Esophagus squamous epithelium (tissue), 5 donors: ENCODE measurements around the gene ANKRD40. TPM values are rescaled to one million over a fixed set of nuclear protein-coding genes. Genes with fewer than 3 reads are reported as not detected.
A peak's percentile ranks its signal among the peaks of the same experiment; 100 is the strongest.

Experiments
- DNase-seq: peaks from one replicate; lab custom pipeline; 2025; lab: John Stamatoyannopoulos, UW
- H3K27ac ChIP-seq, 4 donors: fragments of 200-600 bp; sonication (generic); one replicate each; pipeline ENCODE4 v1.5.1; 2016 to 2019; ENCODE audit warnings: mild to moderate bottlenecking in 1 of 4
- H3K27me3 ChIP-seq, 4 donors: fragments of 200-600 bp; sonication (generic); 1 replicate in 3 of 4; 2 replicates in 1 of 4; pipeline versions ENCODE4 v1.5.1 to v1.6.0; 2017 to 2021; ENCODE audit warnings: antibody characterized with exemption in 1 of 4
- H3K36me3 ChIP-seq, 3 donors: fragments of 200-600 bp; sonication (generic); one replicate each; pipeline ENCODE4 v1.5.1; 2016 to 2019
- H3K4me1 ChIP-seq, 3 donors: fragments of 200-600 bp; sonication (generic); one replicate each; pipeline ENCODE4 v1.5.1; 2017 to 2019
- H3K4me3 ChIP-seq, 4 donors: fragments of 200-600 bp; sonication (generic); 1 replicate in 3 of 4; 2 replicates in 1 of 4; pipeline ENCODE4 v1.5.1; 2016 to 2019; ENCODE audit warnings: mild to moderate bottlenecking in 2 of 4, moderate library complexity in 1 of 4
- H3K9me3 ChIP-seq, 3 donors: fragments of 200-600 bp; sonication (generic); one replicate each; pipeline ENCODE4 v1.5.1; 2016 to 2019
- CTCF ChIP-seq, 6 experiments: fragments of 450-650 bp in 4 of 6; fragments of 200-600 bp in 2 of 6; sonication (generic) in 2 of 6; IDR thresholded peaks; one replicate each; pipeline ENCODE4 v1.5.1; 2016 to 2019; ENCODE audit warnings: antibody characterized with exemption in 6 of 6, mild to moderate bottlenecking in 4 of 6, moderate library complexity in 4 of 6
- POLR2A ChIP-seq, 4 donors: fragments of 450-650 bp; IDR thresholded peaks; one replicate each; pipeline ENCODE4 v1.6.1; 2017; ENCODE audit warnings: antibody characterized with exemption in 4 of 4, mild to moderate bottlenecking in 4 of 4, moderate library complexity in 3 of 4
- WGBS, 2 donors: methylation state at CpG; one replicate each; pipeline ENCODE4 v1.1.5; 2018; 5-methylcytosine and 5-hydroxymethylcytosine counted together
- intact Hi-C: fragments of 100-400 bp; cut with DNase I; formaldehyde crosslinking; loops from one replicate; pipeline ENCODE4 v1.15.0; 2022
- total RNA-seq, 4 donors: library from RNA; depleted of rRNA; stranded (reverse); fragments of >200 nt; gene quantifications; one replicate each; pipeline ENCODE4 v1.1.0, GENCODE V29; 2016
- donor health status: DM: yes; HTN: yes; CAD: no.

ANKRD40 gene
- total RNA-seq, 4 donors from 2014 or later: 10.7 to 34.9 (median 17.9) TPM

DNA sequence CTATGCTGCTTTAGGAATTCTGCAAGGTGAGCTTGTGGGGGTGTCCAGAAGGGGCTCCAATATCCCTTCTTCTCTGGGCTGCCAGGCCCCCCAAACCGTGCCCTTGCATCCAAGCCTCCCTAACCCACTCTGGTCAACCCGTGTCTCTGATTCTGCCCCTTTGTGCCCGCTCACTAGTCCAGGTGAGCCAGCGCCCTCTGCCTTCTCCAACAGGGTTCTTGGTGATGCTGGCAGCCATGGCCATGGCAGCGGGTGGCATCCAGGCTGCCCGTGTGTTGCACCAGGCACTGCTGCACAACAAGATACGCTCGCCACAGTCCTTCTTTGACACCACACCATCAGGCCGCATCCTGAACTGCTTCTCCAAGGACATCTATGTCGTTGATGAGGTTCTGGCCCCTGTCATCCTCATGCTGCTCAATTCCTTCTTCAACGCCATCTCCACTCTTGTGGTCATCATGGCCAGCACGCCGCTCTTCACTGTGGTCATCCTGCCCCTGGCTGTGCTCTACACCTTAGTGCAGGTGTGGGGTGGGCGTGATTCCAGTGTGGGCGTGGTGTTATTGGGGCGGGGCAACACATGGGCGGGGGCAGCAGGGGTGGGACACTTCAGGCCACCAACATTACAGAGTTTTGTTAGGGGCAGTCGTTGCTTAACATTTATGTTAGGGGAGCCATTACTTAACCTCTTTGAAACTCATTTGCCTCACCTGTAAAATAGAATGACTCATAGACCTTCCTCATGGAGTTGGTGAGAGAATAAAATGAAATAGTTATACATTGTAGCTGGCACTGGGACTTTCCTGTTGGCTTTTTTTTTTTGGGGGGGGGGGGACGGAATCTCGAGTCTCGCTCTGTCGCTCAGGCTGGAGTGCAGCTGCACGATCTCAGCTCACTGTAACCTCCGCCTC is 31.4 kb downstream of the ANKRD40 start:
- intact Hi-C loops: no loop called here
- Histone ChIP-seq H3K27me3 (no peaks in the 10 kb centered on the region), H3K4me1 (peaks cover 6 to 41% (median 13%) of the 10 kb centered on the region in 3 donors), H3K36me3 (no peaks in the 10 kb centered on the region), H3K9me3 (no peaks in the 10 kb centered on the region), H3K27ac (no peak overlapping the region), H3K4me3 (no peak overlapping the region)
- TF ChIP-seq POLR2A (IDR thresholded peaks at IDR 0.05): no peak
- TF ChIP-seq CTCF (IDR thresholded peaks at IDR 0.05): no peak
- WGBS, 2 donors: 85 to 88% methylated on average over 16 to 20 of the region's 24 CpGs
- DNase-seq: no peak

- DNase-seq: no peak
- H3K27me3 ChIP-seq: no peaks in the 10 kb centered on the region
- H3K27ac ChIP-seq: no peak overlapping the region
- intact Hi-C loops: no loop called here
- peaks cover 6 to 41% (median 13%) of the 10 kb centered on the region in 3 donors for H3K4me1 ChIP-seq
- H3K36me3 ChIP-seq: no peaks in the 10 kb centered on the region
- 81% methylated on average over 4 of the region's 7 CpGs; no CpG with 5 or more reads in 1 of the 2 donors for WGBS, 2 donors
- H3K9me3 ChIP-seq: no peaks in the 10 kb centered on the region
- no peak for TF ChIP-seq POLR2A (IDR thresholded peaks at IDR 0.05)
- TF ChIP-seq CTCF (IDR thresholded peaks at IDR 0.05): no peak
- no peak overlapping the region for H3K4me3 ChIP-seq
These were observed 32.1 kb downstream of the ANKRD40 start for GRCh38 chr17:50675627-50676026.

- H3K27ac ChIP-seq: no peak overlapping the region
- WGBS, 2 donors: 78 to 86% methylated on average over 1 to 2 of the region's 3 CpGs
- no peak for TF ChIP-seq POLR2A (IDR thresholded peaks at IDR 0.05)
- TF ChIP-seq CTCF (IDR thresholded peaks at IDR 0.05): no peak
- DNase-seq: no peak
- intact Hi-C loops: no loop called here
- no peaks in the 10 kb centered on the region for H3K36me3 ChIP-seq
- no peak overlapping the region for H3K4me3 ChIP-seq
- H3K9me3 ChIP-seq: no peaks in the 10 kb centered on the region
- H3K27me3 ChIP-seq: no peaks in the 10 kb centered on the region
- peaks cover 6 to 41% (median 13%) of the 10 kb centered on the region in 3 donors for H3K4me1 ChIP-seq
These were observed 32.5 kb downstream of the ANKRD40 start for GRCh38 chr17:50675190-50675589.

DNA sequence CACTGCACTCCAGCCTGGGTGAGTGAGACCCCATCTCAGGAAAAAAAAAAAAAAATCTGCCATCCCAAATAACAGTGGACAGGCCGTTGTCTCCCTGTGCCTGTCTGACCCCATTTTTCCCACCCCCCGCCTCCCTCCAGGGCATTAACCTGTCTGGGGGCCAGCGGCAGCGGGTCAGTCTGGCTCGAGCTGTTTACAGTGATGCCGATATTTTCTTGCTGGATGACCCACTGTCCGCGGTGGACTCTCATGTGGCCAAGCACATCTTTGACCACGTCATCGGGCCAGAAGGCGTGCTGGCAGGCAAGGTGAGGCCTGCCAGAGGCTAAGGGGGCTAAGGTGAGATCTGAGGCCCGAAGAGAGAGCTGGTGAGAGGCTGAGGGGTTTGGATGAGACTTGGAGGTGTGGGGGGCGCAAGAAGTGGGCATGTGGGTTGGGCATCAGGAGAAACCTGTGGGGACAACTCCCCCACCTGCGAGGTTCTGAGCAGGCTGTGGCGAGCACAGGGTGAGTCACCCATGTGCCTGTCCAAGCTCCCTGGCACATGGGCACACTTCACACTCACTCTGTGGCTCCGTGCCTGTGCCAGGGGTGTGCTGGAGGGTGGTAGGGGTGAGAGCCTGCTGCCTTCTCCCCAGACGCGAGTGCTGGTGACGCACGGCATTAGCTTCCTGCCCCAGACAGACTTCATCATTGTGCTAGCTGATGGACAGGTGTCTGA is 34.7 kb downstream of the ANKRD40 start:
- Histone ChIP-seq H3K4me3 (no peak overlapping the region), H3K4me1 (peaks cover 6 to 49% (median 20%) of the 10 kb centered on the region in 3 donors), H3K27ac (peak overlapping the region; percentile 45 to 91 (median 81)), H3K9me3 (no peaks in the 10 kb centered on the region), H3K27me3 (no peaks in the 10 kb centered on the region), H3K36me3 (no peaks in the 10 kb centered on the region)
- no peak for DNase-seq
- no peak for TF ChIP-seq POLR2A (IDR thresholded peaks at IDR 0.05)
- no peak for TF ChIP-seq CTCF (IDR thresholded peaks at IDR 0.05)
- WGBS, 2 donors: 51 to 64% methylated on average over 6 to 17 of the region's 20 CpGs
- intact Hi-C loops: no loop called here

DNA sequence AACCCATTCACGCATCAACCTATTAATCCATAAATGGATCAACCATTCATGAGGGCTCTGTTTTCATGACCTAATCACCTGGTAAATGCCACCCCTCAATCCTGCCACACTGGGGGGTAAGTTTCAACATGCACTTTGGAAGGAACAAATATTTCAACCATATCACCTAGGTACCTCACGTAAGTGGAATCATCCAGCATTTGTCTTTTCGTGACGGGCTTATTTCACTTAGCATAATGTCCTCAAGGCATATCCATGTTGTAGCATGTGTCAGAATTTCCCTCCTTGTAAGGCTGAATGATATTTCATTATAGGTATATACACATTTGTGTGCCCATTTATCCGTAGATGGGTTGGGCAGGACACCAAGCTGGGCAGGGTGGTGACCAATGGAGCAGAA is 35.6 kb downstream of the ANKRD40 start:
- Histone ChIP-seq H3K27me3 (no peaks in the 10 kb centered on the region), H3K36me3 (no peaks in the 10 kb centered on the region), H3K27ac (peak overlapping the region; percentile 45 to 91 (median 81)), H3K9me3 (no peaks in the 10 kb centered on the region), H3K4me3 (no peak overlapping the region), H3K4me1 (peaks cover 6 to 57% (median 26%) of the 10 kb centered on the region in 3 donors)
- intact Hi-C loops: no loop called here
- DNase-seq: no peak
- TF ChIP-seq POLR2A (IDR thresholded peaks at IDR 0.05) (no peak), CTCF (IDR thresholded peaks at IDR 0.05) (no peak)
- 40 to 68% methylated on average over 5 of the region's 5 CpGs for WGBS, 2 donors
